ENCODE measurements around the gene NLRP5.
"Not testable (repeated sequence)": the region's sequence is repeated elsewhere in the genome, so short reads cannot be mapped to it uniquely, and the experiment has no call there.

NLRP5 gene

GRCh38 chr19:55986487-55986886 is at the start of gene NLRP5:
Gene NLRP5 (plus strand): TSS chr19:55986775.
- no peak for DNase-seq

GRCh38 chr19:55939206-55939605 is 47.4 kb upstream of the NLRP5 start:
- no peak for DNase-seq

GRCh38 chr19:55940306-55940705 is 46.3 kb upstream of the NLRP5 start:
- no peak for DNase-seq

- DNase-seq: no peak
Measured at GRCh38 chr19:55947532-55947931, 39.0 kb upstream of the NLRP5 start, which contains the start of gene NLRP8. Gene NLRP8 (plus strand): TSS chr19:55947832.

GRCh38 chr19:55950566-55950965 is 36.0 kb upstream of the NLRP5 start:
- not testable (repeated sequence) for DNase-seq

- DNase-seq: no peak
Measured at GRCh38 chr19:55956431-55956830, 30.1 kb upstream of the NLRP5 start.

GRCh38 chr19:55958356-55958755 is 28.2 kb upstream of the NLRP5 start:
- no peak for DNase-seq

- no peak for DNase-seq
Measured at GRCh38 chr19:55959996-55960675, 26.4 kb upstream of the NLRP5 start.

GRCh38 chr19:55962186-55962585 is 24.4 kb upstream of the NLRP5 start:
- DNase-seq: no peak

- no peak for DNase-seq
Measured at GRCh38 chr19:55973982-55974381, 12.6 kb upstream of the NLRP5 start.

- no peak for DNase-seq
Measured at GRCh38 chr19:55980415-55980814, 6.2 kb upstream of the NLRP5 start.

- no peak for DNase-seq
Measured at GRCh38 chr19:55985254-55985653, 1.3 kb upstream of the NLRP5 start.

GRCh38 chr19:55990831-55991230 is 4.3 kb downstream of the NLRP5 start:
- no peak for DNase-seq

GRCh38 chr19:55993492-55993891 is 6.9 kb downstream of the NLRP5 start:
- DNase-seq: no peak

GRCh38 chr19:56014765-56015164 is 28.2 kb downstream of the NLRP5 start:
- no peak for DNase-seq

GRCh38 chr19:56015756-56016155 is 29.2 kb downstream of the NLRP5 start:
- DNase-seq: no peak

GRCh38 chr19:56019325-56019724 is 32.8 kb downstream of the NLRP5 start:
- not testable (repeated sequence) for DNase-seq

- DNase-seq: not testable (repeated sequence)
Measured at GRCh38 chr19:56020355-56020975, 33.9 kb downstream of the NLRP5 start.

GRCh38 chr19:56026769-56027168 is 40.2 kb downstream of the NLRP5 start:
- no peak for DNase-seq

GRCh38 chr19:56053596-56053995 is 67.0 kb downstream of the NLRP5 start:
- DNase-seq: no peak

- DNase-seq: peak; percentile 24
Measured at GRCh38 chr19:56066152-56067023, 79.8 kb downstream of the NLRP5 start.

- DNase-seq: no peak
Measured at GRCh38 chr19:56069642-56070041, 83.1 kb downstream of the NLRP5 start.

GRCh38 chr19:56071151-56071550 is 84.6 kb downstream of the NLRP5 start:
- DNase-seq: no peak

GRCh38 chr19:56076498-56076897 is 89.9 kb downstream of the NLRP5 start:
- peak; percentile 21 for DNase-seq
